GM10266 (cell line): ENCODE measurements around the gene R3HDML.

ENCODE experiments used
- DNase-seq: peaks from one replicate; pipeline ENCODE4 v3.0.0; 2012; ENCODE audit errors: extremely low spot score
- TF ChIP-seq, protein P1 (sequence below): IDR thresholded peaks from 2 replicates; pipeline ENCODE4 v1.5.1; 2012; ENCODE audit warnings: mild to moderate bottlenecking, low read depth; ENCODE audit not compliant: control insufficient read depth, insufficient read depth; ENCODE audit errors: missing control alignments

R3HDML gene

GRCh38 chr20:44355498-44356352, 18.9 kb downstream of the R3HDML start, which contains the start of gene HNF4A:
Gene HNF4A, plus strand, starts transcription at chr20:44355699. Its CDS starts 106 bp downstream, at chr20:44355805.
- no peak for DNase-seq
- TF ChIP-seq, protein P1, sequence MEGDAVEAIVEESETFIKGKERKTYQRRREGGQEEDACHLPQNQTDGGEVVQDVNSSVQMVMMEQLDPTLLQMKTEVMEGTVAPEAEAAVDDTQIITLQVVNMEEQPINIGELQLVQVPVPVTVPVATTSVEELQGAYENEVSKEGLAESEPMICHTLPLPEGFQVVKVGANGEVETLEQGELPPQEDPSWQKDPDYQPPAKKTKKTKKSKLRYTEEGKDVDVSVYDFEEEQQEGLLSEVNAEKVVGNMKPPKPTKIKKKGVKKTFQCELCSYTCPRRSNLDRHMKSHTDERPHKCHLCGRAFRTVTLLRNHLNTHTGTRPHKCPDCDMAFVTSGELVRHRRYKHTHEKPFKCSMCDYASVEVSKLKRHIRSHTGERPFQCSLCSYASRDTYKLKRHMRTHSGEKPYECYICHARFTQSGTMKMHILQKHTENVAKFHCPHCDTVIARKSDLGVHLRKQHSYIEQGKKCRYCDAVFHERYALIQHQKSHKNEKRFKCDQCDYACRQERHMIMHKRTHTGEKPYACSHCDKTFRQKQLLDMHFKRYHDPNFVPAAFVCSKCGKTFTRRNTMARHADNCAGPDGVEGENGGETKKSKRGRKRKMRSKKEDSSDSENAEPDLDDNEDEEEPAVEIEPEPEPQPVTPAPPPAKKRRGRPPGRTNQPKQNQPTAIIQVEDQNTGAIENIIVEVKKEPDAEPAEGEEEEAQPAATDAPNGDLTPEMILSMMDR = no peak

DNA sequence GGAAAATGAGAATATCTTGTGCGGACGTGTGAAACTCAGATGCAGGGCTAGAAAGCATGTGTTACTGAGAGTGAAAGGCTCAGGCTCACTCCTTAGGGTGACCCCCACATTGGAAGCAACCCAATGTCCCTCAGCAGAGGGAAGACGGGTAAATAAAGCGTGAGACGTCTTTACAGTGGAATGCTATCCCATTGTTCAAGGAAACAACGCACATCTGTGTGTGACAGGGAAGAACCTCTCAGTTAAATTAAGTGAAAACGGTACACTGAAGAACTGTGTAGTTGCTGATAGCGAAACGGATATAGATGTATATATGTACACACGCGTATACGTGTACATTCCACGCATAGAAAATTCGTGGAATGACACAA, 19.5 kb downstream of the R3HDML start:
- no peak for DNase-seq
- TF ChIP-seq, protein P1 = no peak

GRCh38 chr20:44357020-44357419, 20.2 kb downstream of the R3HDML start:
- TF ChIP-seq, protein P1 = no peak
- no peak for DNase-seq

- TF ChIP-seq, protein P1 = no peak
- no peak for DNase-seq
Observed at GRCh38 chr20:44357555-44358125, 20.8 kb downstream of the R3HDML start.

- TF ChIP-seq, protein P1 = no peak
- no peak for DNase-seq
Observed at GRCh38 chr20:44358776-44359175, 21.9 kb downstream of the R3HDML start.

DNA sequence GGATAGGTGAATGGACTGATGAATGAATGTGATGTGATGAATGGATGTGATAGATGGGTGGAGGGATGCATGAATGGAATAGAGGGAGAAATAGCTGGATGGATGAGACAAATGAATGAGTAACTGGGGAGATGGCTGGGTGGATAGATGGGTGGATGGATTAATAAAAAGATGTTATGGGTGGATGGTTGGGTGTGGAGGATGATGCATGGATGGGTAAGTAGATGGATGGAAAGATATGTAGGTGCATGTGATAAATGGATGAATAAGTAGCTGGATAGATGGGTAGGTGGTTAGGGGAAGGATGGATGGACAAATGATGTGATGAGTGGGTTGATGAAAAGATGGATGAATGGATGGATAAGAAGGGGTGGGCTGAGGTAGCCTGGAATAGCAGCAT, 23.4 kb downstream of the R3HDML start:
- no peak for DNase-seq
- TF ChIP-seq, protein P1 = no peak

- DNase-seq = no peak
- TF ChIP-seq, protein P1 = no peak
Observed at GRCh38 chr20:44361021-44361420, 24.2 kb downstream of the R3HDML start.
